HG03342 (cell line): Measurements from ENCODE around the gene LLGL2.
"Not testable (repeated sequence)": the region's sequence is repeated elsewhere in the genome, so short reads cannot be mapped to it uniquely, and the experiment has no call there.

Experiments
- ATAC-seq: cut with Tn5 transposase; IDR thresholded peaks from one replicate; pipeline ENCODE4 v1.9.1; 2021; ENCODE audit warnings: mild to moderate bottlenecking, moderate library complexity; ENCODE audit not compliant: unreplicated experiment

The LLGL2 gene

GRCh38 chr17:75589919-75590303, 64.4 kb downstream of the LLGL2 start:
- ATAC-seq = no peak

- no peak for ATAC-seq
These were observed 64.8 kb downstream of the LLGL2 start for GRCh38 chr17:75590314-75590761.

GRCh38 chr17:75590849-75591721, 65.6 kb downstream of the LLGL2 start:
- ATAC-seq = no peak

GRCh38 chr17:75591722-75592302, 66.3 kb downstream of the LLGL2 start:
- ATAC-seq = no peak

- no peak for ATAC-seq
These were observed 67.0 kb downstream of the LLGL2 start for GRCh38 chr17:75592348-75593020.

- not testable (repeated sequence) for ATAC-seq
These were observed 67.9 kb downstream of the LLGL2 start for GRCh38 chr17:75593430-75593829.

- no peak for ATAC-seq
These were observed 69.2 kb downstream of the LLGL2 start for GRCh38 chr17:75594499-75595283.

GRCh38 chr17:75595284-75595919, 69.9 kb downstream of the LLGL2 start:
- no peak for ATAC-seq

- no peak for ATAC-seq
These were observed 70.4 kb downstream of the LLGL2 start for GRCh38 chr17:75595920-75596313.

- no peak for ATAC-seq
These were observed 71.0 kb downstream of the LLGL2 start for GRCh38 chr17:75596320-75597087.

GRCh38 chr17:75601057-75601987, 75.8 kb downstream of the LLGL2 start:
- ATAC-seq = no peak

GRCh38 chr17:75602644-75603043, 77.1 kb downstream of the LLGL2 start:
- no peak for ATAC-seq

GRCh38 chr17:75603123-75603522, 77.6 kb downstream of the LLGL2 start:
- no peak for ATAC-seq

- ATAC-seq = no peak
These were observed 78.7 kb downstream of the LLGL2 start for GRCh38 chr17:75604034-75604695.

GRCh38 chr17:75605790-75606189, 80.3 kb downstream of the LLGL2 start:
- no peak for ATAC-seq

- no peak for ATAC-seq
These were observed 81.6 kb downstream of the LLGL2 start for GRCh38 chr17:75607086-75607485.

- no peak for ATAC-seq
These were observed 84.8 kb downstream of the LLGL2 start for GRCh38 chr17:75610103-75610984.
